Measurements from ENCODE around the gene ENPEP.

DNA sequence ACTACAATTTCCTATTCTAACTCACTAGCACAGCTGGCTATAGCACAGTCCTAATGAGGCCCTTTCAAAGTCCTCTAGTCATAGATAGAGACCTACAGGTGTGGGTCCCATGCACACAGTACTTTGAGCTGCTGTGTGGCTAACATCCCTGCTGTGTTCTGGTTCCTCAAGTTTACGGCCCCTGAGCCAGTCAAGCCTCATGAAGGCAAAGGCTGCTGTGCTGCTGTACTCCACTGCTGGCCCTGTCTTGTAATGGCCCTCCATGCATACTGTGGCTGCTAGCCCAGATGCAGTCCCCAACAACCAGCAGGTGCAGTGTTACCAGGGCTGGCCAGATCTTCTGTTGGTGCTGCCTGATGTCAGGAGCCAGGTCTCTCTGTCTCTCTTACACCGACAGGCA, 23.4 kb upstream of the ENPEP start:
- TF ChIP-seq CTCF (IDR thresholded peaks at IDR 0.05), result no peak
- no peak for TF ChIP-seq POLR2A (IDR thresholded peaks at IDR 0.05)

Measured in thyroid gland (tissue), 4 donors.